Activated CD4-positive, alpha-beta T cell treated with anti-CD3 and anti-CD28 coated beads, Interleukin-2, amount 50 U/mL, for 4 hours (primary cell): ENCODE measurements around the gene NCKAP5L.
A peak's percentile ranks its signal among the peaks of the same experiment; 100 is the strongest.
"Not testable (repeated sequence)": the region's sequence is repeated elsewhere in the genome, so short reads cannot be mapped to it uniquely, and the experiment has no call there.

Experiments used
- DNase-seq, 2 experiments: peaks; one replicate each; pipeline ENCODE4 v3.0.0-alpha.2; 2020

NCKAP5L gene

DNA sequence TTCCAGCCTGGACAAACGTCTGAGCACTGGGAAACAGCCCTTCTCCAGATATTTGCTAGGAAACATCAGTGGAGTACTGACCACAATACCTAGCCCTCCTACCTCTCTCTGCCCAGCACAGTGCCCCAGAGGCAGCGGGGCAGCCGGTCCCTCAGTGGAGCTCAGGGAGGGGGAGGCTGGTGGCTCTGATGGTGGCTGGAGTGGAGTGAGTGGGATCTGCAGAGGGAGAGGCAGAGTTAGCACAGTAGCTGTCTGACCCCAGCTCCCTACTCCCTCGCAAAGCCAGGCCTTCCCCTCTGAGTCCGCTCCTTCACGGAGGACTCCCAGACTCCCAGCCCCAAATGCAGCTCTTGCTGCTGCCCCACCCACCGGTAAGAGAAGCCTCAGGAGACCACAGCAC lies 30.0 kb downstream of the NCKAP5L start:
- DNase-seq = no peak

DNA sequence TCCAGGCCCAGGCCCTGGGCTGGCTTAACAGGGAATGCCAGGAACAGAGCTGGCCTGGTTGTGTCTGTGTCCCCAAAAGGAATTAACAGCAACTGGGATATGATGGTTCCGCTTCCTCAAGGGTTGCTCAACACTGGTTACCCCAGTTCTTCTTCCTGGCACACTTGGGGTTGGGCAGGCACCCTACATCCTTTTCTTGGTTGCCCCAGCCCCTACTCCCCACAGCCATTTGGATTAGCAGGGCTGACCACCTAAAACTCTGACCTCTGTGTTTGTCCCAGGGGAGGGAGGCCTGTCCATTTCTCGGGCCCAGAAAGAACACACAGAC lies 30.8 kb downstream of the NCKAP5L start:
- DNase-seq = no peak

DNA sequence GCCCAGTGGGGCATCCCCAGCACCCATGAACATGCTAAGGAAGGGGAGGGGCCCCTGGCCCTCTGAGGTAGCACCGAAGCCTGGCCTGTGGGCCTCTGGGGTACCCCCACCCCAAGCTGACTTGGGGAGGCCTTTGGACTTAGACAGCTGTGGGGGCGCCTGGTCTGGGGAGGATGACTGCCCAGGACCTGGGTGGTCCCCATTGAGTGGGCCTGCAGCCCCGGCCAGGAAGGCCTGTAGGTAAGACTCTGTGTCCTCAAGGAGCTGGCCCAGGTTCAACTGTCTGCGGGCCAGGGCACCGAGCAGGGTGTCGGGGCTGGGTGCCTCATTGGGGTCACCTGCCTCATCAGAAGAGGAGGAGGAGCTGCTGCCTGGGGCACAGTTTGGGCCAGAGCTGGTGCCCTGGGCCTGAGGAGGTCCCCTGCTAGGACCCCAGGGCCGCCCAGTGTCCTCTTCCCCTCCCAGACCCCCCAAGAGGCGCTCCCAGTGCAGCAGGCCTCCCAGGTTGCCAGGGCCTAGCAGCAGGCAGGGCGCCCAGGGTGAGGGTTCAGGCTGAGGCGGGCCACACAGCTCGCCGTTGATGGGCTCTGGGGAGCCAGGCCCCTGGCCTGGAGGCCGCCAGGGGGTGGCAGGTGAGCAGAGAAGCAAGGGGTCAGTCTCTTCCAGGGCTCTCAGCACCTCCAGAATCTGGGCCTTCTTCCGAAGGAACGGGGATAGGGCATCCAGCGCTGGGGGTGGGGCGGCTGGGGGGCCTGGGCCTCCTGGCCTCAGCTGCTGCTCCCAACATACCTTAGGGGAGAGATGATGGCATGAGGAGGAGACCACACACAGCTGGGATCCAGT lies 31.4 kb downstream of the NCKAP5L start:
- no peak for DNase-seq

DNA sequence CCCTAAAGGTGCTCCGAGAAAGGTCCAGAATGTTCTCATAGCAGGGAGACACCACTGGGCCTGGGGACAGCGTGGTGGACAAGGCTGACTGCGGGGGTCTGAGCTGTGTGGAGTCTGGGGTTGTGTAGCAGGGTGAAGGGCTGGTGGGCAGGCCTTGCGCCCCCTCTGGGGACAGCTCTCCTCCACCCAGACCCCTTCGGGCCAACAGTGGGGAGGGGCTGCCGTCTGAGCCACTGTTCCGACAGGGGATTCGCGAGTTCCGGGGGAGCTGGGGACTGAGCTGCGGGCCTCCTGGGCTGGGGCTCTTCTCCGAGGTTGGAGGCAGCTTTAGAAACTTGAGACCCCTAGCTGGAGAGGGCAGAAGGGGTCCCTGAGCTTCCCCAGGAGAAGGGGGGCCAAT lies 32.1 kb downstream of the NCKAP5L start:
- DNase-seq = no peak

DNA sequence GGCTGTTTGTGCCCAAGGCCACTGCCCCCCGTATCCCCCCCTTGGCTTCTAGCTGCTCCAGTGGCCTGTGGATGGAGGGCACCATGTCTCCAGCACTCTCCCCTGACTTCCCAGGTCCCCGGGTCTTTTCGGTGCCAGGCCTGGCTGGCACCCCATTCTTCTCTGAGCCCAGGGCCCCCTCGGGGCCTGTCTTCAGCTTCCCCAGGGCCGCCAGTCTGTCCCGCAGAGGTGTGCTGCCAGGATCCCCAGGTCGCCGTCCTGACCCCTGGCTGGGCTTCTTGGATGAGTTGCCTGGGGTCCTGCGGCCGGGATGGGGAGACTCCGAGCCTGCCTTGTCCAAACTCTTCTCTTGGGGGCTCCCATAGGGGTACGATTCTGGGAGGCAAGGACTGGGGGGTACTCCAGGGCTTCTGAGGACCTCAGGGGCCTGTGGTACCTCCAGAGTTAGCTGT lies 32.5 kb downstream of the NCKAP5L start:
- DNase-seq = no peak

DNA sequence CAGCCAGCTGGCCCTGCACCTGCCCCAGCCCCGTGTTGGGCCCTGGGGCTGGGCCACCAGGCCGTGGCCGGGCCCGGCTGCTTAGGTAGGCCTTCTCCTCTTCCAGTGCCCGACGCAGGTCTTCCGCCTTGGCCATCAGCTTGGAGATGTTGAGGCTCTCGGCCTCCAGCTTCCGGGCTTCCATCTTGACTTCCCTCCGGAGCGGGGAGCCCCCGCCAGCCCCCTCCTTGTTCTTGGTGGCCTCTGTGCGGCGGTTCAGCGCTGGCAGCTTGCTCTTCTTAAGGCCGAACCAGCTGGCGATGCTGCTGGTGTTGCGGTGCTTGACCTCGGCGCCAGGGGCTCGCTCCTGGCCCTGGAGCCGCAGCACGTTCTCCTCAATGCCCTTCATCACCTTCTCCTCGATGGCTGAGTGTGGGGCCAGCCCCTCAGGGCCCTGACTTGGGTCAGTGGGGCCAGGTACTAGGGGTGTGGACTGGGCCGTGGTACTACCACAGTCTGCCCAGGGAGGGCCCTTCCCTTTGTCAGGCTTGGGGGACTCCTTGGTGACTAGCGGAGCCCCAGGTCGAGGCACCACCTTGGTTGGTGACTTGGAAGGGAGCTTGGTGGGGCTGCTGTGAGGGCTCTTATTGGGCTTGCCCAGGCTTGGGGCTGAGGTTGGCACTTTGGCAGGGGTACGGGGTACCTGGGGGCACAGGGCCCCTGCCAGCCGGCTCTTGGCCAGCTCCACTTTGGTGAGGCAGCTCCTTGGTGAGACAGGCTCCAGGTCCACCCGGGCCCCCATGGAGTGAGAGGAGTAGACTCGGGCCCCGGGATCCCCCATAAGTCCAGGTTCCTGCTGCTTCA lies 33.2 kb downstream of the NCKAP5L start:
- DNase-seq = no peak

DNA sequence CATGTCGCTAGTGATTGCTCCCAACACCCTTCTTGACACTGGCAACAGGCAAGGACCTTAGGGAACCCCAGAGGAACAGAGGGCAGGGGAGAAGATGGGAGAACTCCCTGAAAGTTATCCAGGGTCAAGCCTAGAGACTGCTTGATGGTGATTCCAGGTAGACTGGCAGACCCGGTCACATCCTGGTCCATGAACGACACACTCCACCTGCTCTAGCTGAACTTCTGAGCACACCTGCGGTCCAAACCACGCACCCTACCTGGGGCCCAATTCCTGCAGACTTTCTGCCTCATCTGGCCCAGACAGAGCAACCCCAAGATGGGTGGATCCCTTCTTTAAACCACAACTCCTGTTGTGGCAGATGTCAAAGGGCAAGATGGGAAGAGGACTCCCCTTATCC lies 34.2 kb downstream of the NCKAP5L start:
- no peak for DNase-seq

DNA sequence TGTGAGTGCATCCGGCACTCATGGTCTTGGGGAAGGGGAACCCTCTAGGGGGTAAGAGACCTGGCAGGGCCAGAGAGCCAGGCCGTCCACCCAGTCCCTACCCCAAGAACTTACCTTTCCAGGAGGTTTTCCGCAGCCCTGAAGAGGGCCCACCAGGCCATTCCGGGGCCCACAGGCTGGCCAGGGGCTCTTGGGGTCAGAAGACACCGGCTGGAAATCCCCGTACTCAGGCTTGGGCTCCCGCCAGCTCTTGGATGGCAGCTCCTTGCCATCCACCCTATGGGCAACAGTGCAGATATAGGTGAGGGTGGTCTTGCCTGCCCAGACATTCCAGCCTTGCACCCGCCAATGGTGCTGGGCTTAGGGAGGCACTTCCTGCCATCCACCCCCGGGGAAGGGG lies 34.6 kb downstream of the NCKAP5L start:
- no peak for DNase-seq

DNA sequence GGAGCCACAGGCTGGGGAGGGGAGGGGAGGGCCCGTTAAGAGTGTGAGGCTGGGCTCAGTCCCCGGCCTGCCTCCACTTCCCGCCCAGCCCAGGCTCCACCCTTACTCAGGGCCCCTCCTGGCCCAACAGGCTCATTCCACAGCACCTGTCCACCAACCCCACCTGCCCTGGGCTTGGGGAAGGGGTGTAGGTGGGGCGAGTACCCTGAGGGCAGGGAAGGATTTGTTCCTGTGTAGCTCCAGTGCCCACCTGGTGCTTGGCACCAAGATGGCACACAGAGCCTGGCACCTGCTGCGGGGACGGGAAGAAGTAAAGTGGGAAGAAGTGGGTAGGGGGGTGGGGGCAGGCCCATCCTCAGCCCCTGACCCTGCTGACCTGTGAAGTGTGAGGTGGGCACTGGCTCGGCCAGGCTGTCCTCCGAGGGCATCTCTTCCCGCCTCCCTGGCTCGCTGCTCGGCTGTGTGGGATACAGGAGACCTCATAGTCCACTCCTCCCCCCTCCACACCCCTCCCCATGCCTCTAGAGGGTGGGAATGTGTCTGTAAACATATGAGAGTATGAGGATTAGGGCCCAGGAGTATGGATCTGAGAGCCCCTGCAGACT lies 35.1 kb downstream of the NCKAP5L start:
- no peak for DNase-seq

DNA sequence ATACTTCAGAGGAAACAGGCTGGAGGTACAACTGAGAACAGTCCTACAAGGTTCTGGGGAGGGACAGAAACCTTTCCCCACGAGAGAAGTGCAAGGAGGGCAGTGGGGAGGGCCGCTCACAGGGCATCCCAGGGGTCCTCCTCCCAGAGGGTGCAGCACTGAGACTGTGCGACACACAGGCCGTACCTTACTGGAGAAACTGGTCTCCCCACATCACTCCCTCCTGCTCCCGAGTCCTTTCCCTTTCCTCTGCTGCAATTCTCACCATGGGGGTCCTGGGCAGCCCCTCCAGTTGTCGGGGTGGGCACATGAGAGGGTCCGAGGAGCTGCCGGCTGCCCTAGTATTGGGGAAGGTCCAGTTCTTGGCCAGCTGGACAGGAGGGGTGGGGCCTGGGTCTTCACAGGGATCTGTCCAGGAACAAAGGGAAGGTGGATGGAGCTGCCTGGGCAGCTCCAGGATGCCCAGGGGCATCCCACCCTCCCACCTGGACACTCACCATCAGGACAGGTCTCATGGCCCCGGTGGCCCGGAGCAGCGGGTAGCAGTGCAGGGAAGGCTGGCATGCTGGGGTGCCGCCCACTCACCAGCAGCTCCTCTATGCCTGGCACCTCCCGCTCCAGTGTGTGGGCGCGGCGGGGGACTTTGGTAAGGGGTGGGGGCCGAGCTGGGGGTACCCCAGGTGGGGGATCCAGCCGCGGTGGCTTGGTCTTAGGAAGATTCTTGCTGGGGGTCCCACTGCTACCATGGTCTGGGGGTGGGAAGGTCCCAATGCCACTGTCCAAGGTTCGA lies 35.8 kb downstream of the NCKAP5L start:
- DNase-seq = no peak

DNA sequence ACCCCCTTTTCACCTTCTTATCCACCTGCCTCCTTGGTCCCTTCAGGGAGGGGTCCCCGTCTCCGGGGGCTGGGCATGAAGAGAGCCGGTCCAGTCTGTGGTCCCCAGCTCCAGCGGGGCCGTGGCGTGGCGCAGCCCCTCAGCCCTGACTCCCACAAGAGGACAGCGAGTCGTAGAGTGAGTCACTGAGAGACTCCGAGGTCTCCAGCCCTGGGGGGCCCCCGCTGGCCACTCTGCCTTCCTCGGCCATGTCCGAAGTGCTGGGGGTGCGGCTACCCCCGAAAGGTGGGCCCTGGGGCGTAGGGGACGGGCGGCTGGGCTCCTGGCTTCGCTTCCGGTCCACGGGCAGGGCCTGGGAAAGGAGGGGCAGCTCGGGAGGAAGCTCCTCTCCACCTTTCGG lies 36.5 kb downstream of the NCKAP5L start:
- no peak for DNase-seq

DNA sequence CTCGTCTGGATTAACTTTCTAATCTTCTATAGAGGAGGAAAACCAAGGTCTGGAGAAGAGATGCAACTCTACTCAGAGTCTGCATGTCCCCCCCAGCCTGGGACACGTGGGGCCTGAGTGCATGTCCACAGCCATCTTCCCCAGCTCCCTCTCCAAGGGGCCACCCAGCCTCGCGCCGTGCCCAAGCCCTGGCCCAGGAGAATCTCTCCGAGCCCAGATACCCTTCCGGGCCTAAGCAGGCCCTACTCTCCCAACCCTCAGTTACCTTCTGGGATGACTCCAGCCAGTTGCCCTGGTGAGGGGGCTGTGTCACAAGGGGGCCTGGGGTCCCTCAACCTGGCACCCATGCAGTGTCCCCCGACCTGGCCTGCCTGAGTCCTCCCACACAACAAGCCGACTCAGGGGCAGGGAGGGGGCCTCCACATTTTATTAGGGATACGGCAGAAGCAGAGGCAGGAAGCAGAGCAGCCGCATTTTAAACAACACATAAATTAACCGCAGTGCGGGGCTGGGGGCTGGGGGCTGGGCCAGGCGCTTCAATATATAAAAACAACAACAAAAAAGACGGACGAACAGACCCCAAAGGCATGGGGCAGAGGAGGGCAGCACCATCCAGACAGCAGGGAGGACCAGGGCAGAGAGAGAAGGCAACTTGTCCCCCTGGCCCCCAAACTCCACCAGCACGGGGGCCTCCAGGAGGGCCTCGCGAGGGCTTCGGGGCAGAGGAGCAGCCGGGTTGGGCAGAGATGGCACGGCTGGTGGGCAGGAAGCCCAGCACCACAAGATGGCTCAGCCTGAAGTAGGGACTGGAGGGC lies 37.3 kb downstream of the NCKAP5L start:
- no peak for DNase-seq

DNA sequence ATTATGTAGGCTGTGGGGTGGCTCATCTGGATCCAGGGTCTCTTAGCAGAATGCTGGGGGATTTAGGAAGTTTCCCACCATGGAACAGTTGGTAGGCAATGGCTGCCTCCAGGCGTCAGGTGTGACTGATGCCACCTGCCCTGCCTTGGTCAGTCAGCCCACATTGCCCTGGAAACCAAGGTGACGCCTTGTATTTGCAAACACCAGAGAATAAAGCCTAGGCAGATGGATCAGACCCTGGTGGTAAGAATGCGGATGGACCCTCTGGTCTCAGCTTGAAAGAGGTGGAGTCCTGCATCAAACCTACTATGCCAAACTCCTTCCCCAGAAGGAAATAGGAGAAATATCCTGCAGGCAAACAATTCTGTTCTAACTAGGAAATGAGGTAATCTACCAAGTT lies 38.2 kb downstream of the NCKAP5L start:
- DNase-seq = no peak

DNA sequence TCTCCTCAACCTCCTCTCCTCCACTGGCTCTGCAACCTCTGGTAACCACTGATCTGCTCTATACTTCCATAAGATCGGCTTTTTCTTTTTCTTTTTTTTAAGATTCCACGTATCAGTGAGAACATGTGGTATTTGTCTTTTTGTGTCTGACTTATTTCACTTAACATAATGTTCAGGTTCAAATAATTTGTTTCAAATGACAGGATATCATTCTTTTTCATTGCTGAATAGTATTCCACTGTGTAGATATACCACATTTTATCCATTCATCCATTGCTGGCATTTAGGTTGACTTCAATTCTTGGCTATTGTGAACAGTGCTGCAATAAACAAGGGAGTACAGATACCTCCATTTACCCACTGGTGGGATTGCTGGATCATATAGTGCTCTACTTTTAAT lies 40.5 kb downstream of the NCKAP5L start:
- DNase-seq = no peak

DNA sequence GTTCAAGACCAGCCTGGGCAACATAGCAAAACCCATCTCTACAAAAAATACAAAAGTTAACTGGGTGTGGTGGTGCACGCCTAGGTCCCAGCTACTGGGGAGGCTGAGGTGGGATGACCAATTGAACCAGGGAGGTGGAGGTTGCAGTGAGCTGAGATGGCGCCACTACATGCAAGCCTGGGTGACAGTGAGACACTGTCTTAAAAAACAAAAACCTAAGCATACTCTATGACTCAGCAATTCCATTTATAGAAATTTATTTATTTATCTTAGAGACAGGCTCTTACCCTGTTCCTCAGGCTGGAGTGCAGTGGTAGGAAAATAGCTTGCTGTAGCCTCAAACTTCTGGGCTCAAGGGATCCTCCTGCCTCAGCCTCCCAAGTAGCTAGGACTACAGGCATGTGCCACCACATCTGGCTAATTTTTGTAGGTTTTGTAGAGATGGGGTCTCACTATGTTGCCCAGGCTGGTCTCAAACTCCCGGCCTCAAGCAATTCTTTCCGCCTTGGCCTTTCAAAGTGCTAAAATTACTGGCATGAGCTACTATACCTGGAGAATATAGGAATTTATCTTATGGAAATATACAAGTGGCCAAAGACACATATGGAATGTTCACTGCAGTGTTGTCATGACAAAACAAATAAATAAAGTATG lies 43.3 kb downstream of the NCKAP5L start:
- DNase-seq = no peak

DNA sequence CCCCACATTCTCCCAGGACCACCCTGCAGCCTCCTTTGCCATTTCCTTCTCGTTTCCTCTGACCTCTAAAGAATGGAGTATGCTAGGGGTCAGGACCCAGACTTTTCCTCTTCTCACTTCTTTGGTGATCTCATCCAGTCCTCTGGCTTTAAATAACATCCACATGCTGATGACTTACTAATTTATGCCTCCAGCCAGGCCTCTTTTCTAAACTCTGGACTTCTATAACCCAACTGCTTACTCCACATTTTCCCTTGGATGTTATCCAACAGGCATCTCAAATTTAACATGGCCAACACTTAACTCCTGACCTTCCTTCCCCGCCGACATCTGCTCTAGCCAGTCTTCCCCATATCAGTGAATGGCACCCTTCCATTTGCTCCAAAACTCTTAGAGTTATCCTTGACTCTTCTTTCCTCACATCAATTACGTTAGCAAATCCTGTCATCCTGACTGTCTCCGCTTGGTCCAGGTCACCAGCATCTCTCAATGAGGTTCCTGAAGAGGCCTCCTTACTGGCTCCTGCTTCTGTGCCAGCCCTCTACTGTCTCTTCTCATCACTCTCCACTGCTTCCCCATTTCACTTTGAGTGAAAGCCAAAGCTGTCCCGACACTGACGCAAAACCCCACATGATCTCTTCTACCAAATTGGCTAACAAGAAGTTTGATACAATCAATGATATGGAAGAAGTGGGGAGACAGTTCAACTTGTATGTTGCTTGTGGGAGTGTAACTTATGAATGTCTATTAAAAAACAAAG lies 44.1 kb downstream of the NCKAP5L start:
- no peak for DNase-seq

DNA sequence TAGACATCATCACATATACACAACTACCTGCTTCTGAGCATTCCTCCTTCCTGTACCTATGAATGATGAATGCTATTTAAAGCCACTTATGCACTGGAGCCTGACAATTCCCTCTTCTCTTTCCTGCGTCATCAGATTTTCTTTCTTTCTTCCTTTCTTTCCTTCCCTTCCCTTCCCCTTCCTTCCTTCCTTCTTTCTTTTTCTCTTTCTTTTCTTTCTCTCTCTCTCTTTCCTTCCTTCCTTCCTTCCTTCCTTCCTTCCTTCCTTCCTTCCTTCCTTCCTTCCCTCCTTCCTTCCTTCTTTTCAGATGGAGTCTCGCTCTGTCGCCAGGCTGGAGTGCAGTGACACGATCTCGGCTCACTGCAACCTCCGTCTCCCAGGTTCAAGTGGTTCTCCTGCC lies 47.3 kb downstream of the NCKAP5L start:
- not testable (repeated sequence) for DNase-seq

DNA sequence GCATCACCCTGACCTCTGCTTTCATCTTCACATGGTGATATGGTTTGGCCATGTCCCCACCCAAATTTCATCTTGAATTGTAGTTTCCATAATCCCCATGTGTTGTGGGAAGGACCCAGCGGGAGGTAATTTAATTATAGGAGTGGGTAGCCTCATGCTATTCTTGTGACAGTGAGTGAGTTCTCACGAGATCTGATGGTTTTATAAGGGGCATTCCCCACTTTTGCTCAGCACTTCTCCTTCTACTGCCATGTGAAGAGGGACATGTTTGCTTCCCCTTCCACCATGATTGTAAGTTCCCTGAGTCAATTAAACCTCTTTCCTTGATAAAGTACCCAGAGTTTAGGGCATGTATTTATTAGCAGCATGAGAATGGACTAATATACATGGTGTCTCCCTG lies 48.6 kb downstream of the NCKAP5L start:
- no peak for DNase-seq

DNA sequence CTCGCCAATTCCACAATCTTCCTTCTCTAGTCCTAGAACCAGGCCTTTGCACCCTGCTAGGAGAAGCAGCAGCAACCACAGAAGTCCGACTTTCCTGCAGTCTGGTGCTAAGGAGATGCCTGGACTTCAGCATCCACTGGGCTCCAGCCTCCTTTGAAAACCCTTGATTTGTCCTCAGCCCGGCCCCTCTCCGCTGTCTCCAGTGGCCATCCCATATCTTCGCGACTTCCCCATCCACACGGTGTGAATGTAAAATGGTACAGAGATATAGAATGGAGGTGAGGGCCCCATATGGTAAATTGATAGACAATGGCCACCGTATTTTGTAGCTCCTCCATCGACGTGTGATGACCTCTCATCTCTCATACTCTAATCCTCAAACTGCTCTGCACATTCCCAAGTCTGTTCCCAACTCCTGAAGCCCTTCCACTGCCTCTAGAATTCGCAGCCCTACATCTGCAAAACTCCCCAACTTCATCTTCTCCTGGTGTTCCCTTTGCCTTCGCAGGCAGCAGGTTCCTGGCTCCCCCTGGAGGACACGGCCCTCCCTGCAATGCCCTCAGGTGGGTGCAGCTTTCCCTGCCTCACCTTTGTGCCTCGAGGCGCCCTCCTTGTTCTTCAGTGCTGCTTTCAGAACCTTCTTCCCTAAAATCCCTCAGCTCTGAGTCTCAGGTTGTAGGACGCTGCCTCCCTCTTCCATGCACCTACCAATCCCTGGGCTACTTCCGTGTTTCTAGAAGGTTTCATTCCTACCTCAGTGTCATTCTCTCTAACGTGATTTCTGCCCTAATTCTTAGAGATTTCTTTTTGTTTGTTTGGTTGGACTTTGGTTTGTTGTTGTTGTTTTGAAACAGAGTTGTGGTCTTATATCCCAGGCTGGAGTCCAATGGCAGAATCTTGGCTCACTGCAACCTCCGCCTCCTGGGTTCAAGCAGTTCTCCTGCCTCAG lies 50.1 kb downstream of the NCKAP5L start:
- DNase-seq = peak; percentile 73 to 80

DNA sequence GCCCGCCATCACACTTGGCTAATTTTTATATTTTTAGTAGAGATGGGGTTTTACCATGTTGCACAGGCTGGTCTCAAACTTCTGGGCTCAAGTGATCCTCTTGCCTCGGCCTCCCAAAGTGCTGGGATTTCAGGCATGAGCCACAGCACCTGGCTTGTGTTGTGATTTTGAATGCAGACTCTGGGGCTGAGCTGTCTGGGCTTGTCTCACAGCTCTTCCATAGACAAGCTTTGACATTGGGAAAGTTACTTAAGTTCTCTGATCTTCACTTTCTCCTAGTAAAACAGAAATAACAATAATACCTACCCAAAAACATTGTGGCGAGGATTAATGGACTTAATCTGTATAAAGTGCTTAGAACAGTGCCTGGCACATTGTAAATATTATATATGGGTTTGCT lies 50.9 kb downstream of the NCKAP5L start:
- DNase-seq = no peak
